Stimulated activated CD8-positive, alpha-beta memory T cell treated with anti-CD3 and anti-CD28 coated beads, Interleukin-15, amount 100 ng/mL, for 4 hours (primary cell): ENCODE data around the gene CTSA.
"Not testable (repeated sequence)": the region's sequence is repeated elsewhere in the genome, so short reads cannot be mapped to it uniquely, and the experiment has no call there.

Source experiments
- DNase-seq, 2 donors: peaks; one replicate each; pipeline ENCODE4 v3.0.0-alpha.2; 2020; ENCODE audit warnings: low read depth in 2 of 2

CTSA gene

GRCh38 chr20:45896641-45897161 is 5.6 kb downstream of the CTSA start:
- no peak for DNase-seq

DNA sequence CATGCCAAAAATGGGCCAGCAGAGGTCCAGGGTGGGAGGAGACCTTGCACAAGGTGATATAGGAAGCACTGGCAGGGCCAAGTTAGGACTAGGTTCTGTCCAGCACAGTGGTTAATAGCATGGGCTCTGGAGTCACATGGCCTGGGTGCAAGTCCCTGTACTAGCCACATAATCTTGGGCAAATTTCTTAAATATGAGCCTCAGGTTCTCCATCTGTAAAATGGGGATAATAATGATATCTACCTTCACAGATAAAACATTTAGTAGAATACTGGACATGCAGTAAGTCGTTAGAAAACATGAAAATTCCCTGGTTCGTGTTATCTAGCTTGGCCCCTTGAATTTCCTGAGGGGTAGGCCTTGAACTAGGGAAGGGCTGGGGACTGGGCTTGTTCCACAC is 6.2 kb downstream of the CTSA start:
- no peak for DNase-seq

DNA sequence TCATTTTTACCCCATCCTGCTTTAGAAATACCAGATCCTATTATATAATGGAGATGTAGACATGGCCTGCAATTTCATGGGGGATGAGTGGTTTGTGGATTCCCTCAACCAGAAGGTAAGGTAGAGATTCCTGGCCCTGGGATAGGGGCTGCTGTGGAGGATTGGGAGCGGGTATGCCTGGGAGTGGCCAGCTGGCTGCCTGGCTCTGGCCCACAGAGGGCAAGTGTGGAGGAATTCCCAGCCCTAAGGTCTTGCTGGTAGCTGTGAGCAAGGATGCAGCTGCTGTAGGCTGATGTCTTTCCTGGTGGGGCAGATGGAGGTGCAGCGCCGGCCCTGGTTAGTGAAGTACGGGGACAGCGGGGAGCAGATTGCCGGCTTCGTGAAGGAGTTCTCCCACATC is 6.6 kb downstream of the CTSA start:
- no peak for DNase-seq

- DNase-seq: no peak
Observed at GRCh38 chr20:45898285-45898684, 7.2 kb downstream of the CTSA start.

DNA sequence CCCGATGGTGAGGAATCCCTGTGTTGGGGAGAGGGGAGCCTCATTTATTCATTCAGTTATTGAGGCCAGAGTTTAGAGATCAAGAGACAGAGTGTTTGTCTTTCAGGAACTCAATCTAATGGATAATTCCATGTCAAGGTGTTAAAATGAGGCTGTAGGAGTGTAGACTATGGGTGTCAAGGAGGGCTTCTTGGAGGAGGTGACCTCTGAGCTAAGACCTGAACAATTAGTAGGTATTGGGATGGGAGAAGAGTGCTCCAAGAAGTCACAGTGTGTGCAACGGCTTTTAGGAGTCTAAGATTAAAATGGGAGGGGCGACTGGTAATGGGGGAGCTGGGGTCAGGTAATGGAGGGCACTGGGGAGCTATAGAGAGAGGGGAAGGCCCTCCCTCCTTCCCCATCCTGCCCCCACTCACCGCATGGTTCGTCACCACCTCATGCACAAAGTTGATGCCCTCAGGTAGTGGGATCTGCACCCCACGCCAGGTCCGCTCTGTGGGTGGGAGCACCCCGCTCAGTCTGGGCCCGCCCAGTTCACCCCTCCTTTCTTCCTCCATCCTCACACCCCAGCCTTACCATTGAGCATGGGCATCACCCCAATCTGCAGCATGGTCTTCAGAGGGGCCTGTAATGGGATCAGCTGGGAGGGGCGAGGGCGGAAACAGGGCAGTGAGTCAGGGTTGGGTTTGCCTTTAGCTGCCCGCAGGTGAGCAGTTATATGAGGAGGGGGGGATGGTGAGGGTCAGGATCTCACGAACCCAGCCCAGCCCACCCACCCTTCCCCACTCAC is 8.1 kb downstream of the CTSA start:
- no peak for DNase-seq

DNA sequence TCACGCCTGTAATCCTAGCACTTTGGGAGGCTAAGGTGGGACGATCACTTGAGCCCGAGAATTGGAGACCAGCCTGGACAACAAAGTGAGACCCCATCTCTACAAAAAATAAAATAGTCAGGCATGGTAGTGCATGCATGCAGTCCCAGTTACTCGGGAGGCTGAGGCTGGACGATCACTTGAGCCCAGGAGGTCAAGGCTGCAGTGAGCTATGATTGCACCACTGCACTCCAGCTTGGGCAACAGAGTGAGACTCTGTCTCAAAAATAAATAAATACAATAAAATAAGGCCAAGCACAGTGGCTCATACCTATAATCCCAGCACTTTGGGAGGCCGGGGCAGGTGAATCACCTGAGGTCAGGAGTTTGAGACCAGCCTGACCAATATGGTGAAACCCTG is 10.2 kb downstream of the CTSA start:
- not testable (repeated sequence) for DNase-seq

GRCh38 chr20:45902199-45902701 is 11.1 kb downstream of the CTSA start:
- no peak for DNase-seq

DNA sequence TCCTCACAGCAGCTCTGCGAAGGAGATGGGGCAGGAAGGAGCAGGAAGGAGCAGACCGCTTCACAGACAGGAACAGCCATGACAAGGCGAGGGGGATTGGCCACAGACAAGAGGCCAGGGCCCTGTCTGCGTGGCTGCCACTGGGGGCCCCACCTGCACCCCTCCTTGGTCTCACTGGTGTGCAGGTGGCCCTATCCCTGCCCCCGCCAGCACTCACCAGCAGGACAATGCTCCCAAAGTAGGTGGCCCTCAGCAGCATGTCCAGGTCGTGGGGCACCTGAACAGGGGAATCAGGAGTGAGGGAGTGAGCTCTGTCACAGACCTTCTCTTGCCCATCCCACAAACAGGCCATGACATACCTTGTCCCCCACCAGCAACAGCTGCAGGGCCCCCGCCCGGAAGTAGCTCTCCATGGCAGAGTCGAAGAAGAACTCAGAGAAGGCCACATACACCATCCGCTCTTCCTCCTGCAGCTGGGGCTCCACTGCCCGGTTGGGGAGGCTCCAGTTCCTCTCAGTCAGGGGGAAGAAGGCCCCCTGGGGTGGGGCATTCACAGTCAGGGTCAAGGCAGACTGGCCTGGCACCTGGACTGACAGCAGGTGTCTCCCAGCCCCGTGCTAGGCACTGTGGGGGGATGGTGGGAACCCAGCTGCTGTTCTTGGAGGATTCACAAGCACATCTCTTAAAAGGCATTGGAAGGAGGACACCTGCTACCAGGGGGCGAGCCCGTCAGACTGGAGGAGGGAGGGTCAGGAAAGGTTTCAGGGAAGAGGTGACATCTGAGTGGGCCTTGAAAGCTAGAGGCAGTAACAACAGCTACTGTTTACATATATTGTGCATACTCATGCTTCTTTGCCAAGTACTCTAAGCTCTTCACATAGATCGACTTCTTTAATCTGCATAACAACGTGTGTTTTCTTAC is 13.7 kb downstream of the CTSA start:
- no peak for DNase-seq

DNA sequence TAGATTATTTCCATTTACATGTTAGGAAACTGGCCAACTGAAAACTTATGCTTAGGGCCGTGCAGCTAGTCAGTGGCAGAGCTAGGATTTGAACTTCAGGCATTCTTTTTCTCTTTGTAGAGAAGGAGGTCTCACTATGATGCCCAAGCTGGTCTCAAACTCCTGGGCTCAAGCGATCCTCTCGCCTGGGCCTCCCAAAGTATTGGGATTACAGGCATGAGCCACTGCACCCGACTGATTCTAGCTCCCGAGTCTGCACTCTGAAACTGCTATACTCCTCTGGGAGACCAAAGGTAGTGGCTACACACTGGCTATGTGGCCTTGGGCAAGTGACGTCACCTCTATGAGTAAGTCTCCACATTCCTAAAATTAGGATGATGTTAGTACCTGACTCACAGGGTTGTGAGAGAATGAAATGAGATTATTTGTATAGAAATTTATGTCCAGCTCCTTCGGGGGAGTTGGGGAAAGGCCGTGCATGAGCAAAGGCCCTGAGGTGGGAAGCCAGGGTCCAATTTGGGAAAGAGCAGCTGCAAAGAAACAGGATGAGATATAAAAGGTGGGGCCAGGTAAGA is 14.5 kb downstream of the CTSA start:
- no peak for DNase-seq

DNA sequence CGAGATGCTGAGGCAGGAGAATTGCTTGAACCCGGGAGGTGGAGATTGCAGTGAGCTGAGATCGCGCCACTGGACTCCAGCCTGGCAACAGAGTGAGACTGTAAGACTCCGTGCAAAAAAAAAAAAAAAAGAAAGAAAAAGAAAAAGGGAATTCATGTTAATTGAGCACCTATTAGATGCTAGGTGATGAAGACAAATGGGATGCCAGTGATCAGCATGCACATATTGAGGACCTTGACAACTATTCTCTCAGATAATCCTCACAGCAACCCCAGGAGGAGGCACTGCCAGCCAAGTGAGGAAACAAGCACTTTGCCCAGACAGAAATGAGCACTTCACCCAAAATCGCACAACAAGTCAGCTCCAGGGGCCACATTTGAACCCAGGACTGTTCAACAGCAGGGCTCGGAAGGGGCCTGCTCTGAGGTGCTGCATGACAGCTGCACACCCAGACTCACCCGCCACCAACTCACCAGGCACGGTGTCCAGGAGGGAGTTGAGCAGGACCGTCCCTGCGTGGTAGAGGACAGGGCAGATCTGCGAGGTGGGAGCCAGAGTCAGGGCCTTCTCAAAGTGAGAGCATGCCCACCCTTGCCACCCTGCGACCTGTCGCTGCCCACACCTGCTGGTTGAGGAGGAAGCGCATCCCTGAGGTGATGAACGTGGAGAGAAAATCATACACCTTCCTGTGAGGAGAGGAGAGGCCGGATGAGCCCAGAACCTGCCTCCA is 16.2 kb downstream of the CTSA start:
- no peak for DNase-seq

DNA sequence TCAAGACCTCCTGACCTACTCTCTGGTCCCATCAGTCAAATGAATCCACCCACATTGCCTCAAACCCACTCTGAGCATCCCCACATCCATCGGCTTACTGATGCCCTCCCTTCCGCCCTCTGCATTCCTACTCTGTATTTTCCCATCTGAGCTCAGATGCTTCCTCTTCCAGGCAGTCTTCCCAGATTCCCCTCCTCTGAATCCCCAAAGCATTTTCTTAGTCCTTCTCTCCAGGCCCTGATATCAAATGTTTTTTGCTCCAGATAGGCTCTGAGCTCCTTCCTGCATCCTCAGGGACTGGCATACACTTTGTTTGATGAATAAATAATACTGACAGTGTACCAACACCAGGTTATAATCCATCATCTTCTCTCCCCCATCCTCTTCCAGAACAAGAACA is 16.9 kb downstream of the CTSA start:
- DNase-seq: no peak

GRCh38 chr20:45909336-45909808 is 18.2 kb downstream of the CTSA start:
- DNase-seq: no peak

DNA sequence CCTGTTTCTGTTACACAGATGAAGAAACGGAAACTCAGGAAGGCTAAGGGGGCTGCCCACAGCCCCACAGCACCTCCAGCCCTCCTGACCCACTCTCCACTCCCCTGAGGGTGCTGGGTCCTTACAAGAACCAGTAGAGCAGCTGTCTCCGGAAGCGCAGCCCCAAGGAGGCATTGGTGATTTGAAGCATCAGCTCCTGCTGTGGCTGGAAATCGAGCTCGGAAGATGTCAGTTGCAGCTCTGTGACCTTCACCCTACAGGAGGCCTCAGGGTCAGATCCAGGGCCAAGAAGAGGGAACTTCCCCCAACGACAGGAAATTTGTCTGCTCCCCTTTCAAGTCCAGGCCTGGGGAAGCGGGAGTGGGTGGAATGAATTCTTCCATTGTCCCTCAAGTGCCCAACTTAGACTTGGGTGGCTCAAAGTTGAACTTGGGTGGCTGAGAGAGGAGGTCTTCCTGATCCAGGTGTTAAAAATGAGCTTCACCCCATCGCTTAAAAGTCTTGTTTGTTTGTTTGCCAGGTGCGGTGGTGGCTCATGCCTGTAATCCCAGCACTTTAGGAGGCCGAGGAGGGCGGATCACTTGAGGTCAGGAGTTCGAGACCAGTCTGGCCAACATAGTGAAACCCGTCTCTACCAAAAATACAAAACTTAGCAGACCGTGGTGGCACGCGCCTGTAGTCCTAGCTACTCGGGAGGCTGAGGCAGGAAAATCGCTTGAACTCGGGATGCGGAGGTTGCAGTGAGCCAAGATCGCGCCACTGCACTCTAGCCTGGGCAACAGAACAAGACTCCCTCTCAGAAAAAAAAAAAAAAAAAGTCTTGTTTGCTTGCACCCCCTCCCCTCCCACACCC is 18.9 kb downstream of the CTSA start:
- DNase-seq: no peak

DNA sequence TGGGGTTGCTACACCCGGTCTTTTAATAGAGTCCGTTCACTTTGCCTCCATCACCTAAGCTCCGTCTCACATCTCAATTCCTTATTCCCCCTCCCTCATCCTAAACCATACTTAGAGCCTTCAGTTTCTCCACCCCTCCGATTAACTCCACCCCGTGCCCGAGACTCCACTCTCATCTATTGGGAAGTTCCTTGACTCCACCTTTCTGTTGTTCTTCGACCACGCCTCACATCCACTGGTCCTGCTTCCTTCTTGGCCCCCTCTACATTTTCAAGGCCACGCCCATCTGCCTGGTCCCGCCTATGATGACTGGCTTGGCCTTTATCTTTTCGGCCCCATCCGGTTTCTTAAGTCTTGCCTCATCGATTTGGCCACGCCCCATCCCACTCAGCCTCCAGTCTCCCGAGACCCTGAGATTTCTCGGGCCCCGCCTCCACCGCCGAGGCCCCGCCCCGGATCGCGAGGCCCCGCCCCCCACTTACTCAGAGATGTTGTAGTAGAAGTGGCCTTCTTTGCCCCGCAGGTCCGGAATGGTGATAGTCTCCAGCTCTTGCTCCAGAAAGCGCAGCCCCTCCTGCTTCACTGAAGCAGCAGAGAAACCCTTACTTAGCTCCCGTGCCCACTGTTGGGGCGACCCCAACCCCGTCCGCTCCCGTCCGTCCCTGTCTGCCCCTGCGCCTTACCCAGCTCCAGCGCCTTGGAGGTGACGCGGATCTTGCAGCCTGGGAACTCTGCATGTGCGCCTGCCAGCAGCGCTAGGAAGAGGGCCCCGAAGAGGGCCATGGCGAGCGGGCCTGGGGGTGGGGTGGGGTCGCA is 19.7 kb downstream of the CTSA start:
- peak; percentile 83 to 87 for DNase-seq

DNA sequence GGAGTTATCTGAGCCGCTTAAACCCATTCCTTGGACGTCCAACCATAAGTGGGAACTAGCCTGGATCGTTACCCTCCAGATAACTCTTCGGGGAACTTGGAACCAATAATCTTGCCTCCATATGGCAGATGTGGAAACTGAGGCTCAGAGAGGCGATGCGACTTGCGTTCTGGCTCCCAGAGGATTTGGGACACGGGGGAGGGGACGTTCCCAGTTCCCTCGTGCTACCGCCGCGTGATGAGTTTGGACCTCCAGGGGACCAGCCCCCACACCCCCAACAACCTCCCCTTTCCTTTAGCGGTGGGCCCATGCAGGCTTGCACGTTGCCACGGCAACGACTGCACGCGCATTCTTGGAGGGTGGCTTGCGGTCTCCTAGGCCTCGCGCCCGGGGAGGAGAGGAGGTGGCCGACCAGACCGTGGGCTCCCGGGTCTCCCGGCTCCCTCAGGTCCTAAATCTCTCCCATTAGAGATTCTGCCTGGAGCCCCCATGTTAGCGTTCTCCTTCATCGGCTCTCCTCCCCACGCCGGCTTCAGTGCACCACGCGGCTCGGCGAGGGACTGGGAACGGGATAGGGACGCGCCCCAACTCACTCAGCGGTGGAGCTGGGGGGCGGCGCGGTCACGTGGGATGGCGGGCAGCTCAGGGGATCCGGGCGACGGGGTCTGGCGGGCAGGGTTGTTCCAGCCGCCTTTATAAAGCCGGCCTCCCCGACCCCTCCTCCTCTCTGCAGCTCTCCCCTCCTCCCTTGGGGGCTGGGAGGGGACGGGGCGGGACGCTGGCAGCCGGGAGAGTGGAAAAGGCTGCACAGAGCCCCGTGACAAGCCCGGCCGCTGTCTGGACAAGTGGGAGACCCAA is 20.6 kb downstream of the CTSA start, which contains the start of gene PLTP:
Gene PLTP, minus strand, starts transcription at position 670 of the 858 bp plus-strand sequence. CDS start 703 bp downstream, outside the sequence.
- DNase-seq: no peak

- DNase-seq: no peak
Observed at GRCh38 chr20:45912344-45912682, 21.2 kb downstream of the CTSA start.

GRCh38 chr20:45913116-45913515 is 22.0 kb downstream of the CTSA start:
- no peak for DNase-seq

- DNase-seq: no peak
Observed at GRCh38 chr20:45917790-45918141, 26.6 kb downstream of the CTSA start.
